Kidney (tissue), 14 donors: ENCODE measurements around the gene DOCK6. TPM values are rescaled to one million over a fixed set of nuclear protein-coding genes. Genes with fewer than 3 reads are reported as not detected.

Source experiments
- DNase-seq, 5 donors: peaks; one replicate each; pipeline ENCODE4 v3.0.0-alpha.2; 2013 to 2020
- FAIRE-seq: peaks from 2 replicates; lab custom pipeline; 2012; peaks lifted over from hg19 to GRCh38; lab: Jason Lieb, UNC
- H3K27ac ChIP-seq, 2 donors: one replicate each; pipeline ENCODE4 v1.7.0; 2013; ENCODE audit warnings: low read depth in 2 of 2, low read length in 2 of 2, inconsistent platforms in 1 of 2
- H3K27me3 ChIP-seq: one replicate; pipeline ENCODE4 v1.7.1; 2013; ENCODE audit warnings: low read length, inconsistent platforms; ENCODE audit not compliant: control insufficient read depth, insufficient read depth
- H3K36me3 ChIP-seq, 3 donors: one replicate each; pipeline versions ENCODE4 v1.7.0 to v1.7.1; 2013; ENCODE audit warnings: low read length in 3 of 3, control low read depth in 1 of 3, inconsistent platforms in 1 of 3; ENCODE audit not compliant: insufficient read depth in 3 of 3, control insufficient read depth in 2 of 3
- H3K4me1 ChIP-seq, 3 donors: one replicate each; pipeline versions ENCODE4 v1.7.0 to v1.7.1; 2013; ENCODE audit warnings: low read length in 3 of 3, inconsistent platforms in 1 of 3, low read depth in 1 of 3; ENCODE audit not compliant: control insufficient read depth in 2 of 3, insufficient read depth in 2 of 3
- H3K4me3 ChIP-seq, 3 donors: one replicate each; pipeline versions ENCODE4 v1.7.0 to v1.8.1; 2013; ENCODE audit warnings: low read length in 3 of 3, control low read depth in 1 of 3, inconsistent platforms in 1 of 3
- H3K9ac ChIP-seq, 3 donors: one replicate each; pipeline versions ENCODE4 v1.7.0 to v1.7.1; 2013; ENCODE audit warnings: low read length in 3 of 3, control low read depth in 1 of 3, inconsistent platforms in 1 of 3
- H3K9me3 ChIP-seq, 3 donors: one replicate each; pipeline versions ENCODE4 v1.7.0 to v1.7.1; 2013; ENCODE audit warnings: low read length in 3 of 3, control low read depth in 1 of 3, inconsistent platforms in 1 of 3; ENCODE audit not compliant: control insufficient read depth in 2 of 3, insufficient read depth in 1 of 3
- CTCF ChIP-seq: IDR thresholded peaks from 3 replicates; pipeline ENCODE4 v1.5.1; 2012; ENCODE audit warnings: mild to moderate bottlenecking, moderate library complexity, borderline replicate concordance; ENCODE audit not compliant: insufficient read depth; ENCODE audit errors: extremely low read depth
- intact Hi-C: fragments of 100-400 bp; cut with DNase I; formaldehyde crosslinking; loops from one replicate; pipeline ENCODE4 v1.11.1; 2022
- polyA plus RNA-seq: library from polyadenylated mRNA; stranded (reverse); fragments of 350-450 nt; fragmentation: Illumina TruSeq; extraction: RNeasy Lipid Tissue Mini Kit (QIAGEN cat#74804); gene quantifications from one replicate; pipeline ENCODE4 v1.2.3, GENCODE V29; 2014; ENCODE audit warnings: low read depth, low replicate concordance; ENCODE audit not compliant: insufficient read depth
- total RNA-seq: library from RNA; stranded (reverse); fragmentation: NEBNext Ultra II Directional; extraction: Animal tissue kit (Norgen Biotek cat#: 25700); gene quantifications from one replicate; pipeline ENCODE4 v1.2.1, GENCODE V29; 2021
- donor health status: control.
- donor health status: control.
- donor health status: control.
- donor health status: control.
- donor health status: control.
- donor health status: DM: yes; HTN: yes; CAD: no.
- donor health status: Normal renal cell carcinoma (clear cell type).

Gene DOCK6
- total and polyA plus RNA-seq, 2 donors from 2014 or later, result 45.8 to 112 TPM

- no peak overlapping the region for H3K9ac ChIP-seq
- no peaks in the 10 kb centered on the region for H3K4me1 ChIP-seq
- H3K4me3 ChIP-seq, result no peak overlapping the region
- no peak for TF ChIP-seq CTCF
- intact Hi-C loops, result no loop called here
- no peak for FAIRE-seq
- no peak for DNase-seq
- H3K27ac ChIP-seq, result no peak overlapping the region
- H3K27me3 ChIP-seq, result no peaks in the 10 kb centered on the region
- H3K9me3 ChIP-seq, result no peaks in the 10 kb centered on the region
- no peaks in the 10 kb centered on the region for H3K36me3 ChIP-seq
Measured at GRCh38 chr19:11304936-11305335, 42.6 kb upstream of the DOCK6 start.

- no peak overlapping the region for H3K4me3 ChIP-seq
- H3K4me1 ChIP-seq, result no peaks in the 10 kb centered on the region
- H3K9me3 ChIP-seq, result no peaks in the 10 kb centered on the region
- no peak for FAIRE-seq
- TF ChIP-seq CTCF, result no peak
- H3K9ac ChIP-seq, result no peak overlapping the region
- H3K36me3 ChIP-seq, result no peaks in the 10 kb centered on the region
- intact Hi-C loops, result no loop called here
- H3K27me3 ChIP-seq, result no peaks in the 10 kb centered on the region
- DNase-seq, result no peak
- H3K27ac ChIP-seq, result no peak overlapping the region
Measured at GRCh38 chr19:11300811-11301120, 38.4 kb upstream of the DOCK6 start.

GRCh38 chr19:11299946-11300810 lies 37.9 kb upstream of the DOCK6 start:
- intact Hi-C loops, result no loop called here
- Histone ChIP-seq H3K9me3 (no peaks in the 10 kb centered on the region), H3K36me3 (no peaks in the 10 kb centered on the region), H3K9ac (no peak overlapping the region), H3K4me3 (no peak overlapping the region), H3K4me1 (no peaks in the 10 kb centered on the region), H3K27ac (no peak overlapping the region), H3K27me3 (no peaks in the 10 kb centered on the region)
- no peak for FAIRE-seq
- no peak for TF ChIP-seq CTCF
- DNase-seq, result no peak
